NCI-H2196 treated with DMSO at 0.1 percent for 48 hours (cell line): Measurements from ENCODE around the gene NOS1AP.
A peak's percentile ranks its signal among the peaks of the same experiment; 100 is the strongest.
"Not testable (repeated sequence)": the region's sequence is repeated elsewhere in the genome, so short reads cannot be mapped to it uniquely, and the experiment has no call there.

Experiments
- DNase-seq: peaks from one replicate; lab custom pipeline; 2025; ENCODE audit not compliant: unreplicated experiment; lab: John Stamatoyannopoulos, UW

The NOS1AP gene

DNA sequence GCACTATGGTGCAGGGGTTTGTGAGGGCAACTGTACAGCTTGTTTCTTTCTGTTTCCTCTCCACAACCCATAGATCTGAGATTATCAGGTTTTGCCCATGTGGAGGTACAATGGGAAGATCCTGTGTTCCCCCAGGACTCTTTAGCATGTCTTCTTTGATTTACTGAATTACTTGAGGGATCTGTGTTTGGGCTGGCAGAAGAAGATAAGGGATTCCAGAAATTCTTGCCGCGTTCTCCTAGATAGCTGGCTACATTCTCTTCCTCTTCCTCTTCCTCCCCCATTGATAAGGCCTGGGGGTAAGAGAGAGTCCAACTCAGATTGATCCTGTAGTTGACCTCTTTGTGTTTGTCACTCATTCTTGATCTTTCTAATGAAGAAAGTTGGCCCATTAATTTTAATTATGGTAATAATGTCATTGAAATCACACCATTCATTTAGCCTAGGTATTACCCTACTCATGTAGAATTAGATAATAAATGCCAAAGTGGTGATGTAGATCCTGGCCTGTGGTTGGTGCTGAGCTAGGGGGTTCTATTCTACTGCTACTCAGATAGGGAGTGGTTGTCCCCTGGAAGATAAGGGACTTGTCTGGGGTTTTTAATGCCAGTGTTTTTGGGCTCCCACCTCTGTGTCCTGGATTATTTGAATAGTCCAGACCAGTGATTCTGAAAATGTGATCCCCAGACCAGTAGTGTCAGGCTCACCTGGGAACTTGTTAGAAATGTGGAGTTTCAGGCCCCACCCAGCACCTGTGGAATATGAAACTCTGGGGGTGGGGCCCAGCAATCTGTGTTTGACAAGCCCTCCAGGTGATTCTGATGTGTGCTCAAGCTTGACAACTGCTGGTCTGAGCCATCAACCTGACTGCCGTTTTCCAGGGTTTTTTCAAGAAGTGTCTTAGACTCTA lies 122.2 kb downstream of the NOS1AP start:
- no peak for DNase-seq

DNA sequence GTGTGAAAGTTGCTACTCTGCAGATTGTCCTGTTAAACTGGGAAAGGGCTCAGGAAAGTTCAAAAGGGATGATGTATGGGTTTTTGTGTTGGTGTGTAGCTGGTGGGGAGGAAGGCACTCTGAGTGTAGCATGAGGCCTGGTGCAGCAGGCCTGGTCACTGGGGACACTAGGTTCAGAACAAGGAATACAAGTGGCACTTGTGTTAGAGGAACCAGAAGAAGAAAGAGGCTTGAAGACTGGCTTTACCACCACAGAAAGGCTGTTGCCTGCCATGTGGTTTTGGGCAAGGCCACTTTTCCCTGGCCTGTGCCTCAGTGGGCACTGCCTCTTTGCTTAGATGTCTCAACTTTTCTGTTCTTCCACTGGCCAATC lies 122.8 kb downstream of the NOS1AP start:
- no peak for DNase-seq

DNA sequence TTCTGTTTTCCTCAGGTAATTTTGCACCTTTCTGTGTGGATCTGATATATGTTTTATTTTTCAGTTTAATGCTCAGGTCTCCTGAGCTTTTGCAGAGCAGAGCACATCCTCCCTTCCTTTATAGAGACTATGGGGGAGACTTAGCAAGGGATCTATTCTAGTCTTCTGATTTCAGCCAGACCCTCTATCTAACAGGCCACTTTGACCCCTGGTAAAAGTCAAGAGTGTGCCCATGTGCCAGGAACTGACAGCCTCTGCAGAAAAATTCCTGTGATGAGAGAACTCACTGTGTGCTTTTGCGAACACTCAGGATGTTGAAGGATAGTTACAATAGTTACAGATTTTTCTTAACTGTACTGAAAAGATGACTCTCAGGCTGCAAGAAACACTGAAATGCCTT lies 123.3 kb downstream of the NOS1AP start:
- no peak for DNase-seq

GRCh38 chr1:162193221-162193620 lies 123.7 kb downstream of the NOS1AP start:
- DNase-seq: no peak

DNA sequence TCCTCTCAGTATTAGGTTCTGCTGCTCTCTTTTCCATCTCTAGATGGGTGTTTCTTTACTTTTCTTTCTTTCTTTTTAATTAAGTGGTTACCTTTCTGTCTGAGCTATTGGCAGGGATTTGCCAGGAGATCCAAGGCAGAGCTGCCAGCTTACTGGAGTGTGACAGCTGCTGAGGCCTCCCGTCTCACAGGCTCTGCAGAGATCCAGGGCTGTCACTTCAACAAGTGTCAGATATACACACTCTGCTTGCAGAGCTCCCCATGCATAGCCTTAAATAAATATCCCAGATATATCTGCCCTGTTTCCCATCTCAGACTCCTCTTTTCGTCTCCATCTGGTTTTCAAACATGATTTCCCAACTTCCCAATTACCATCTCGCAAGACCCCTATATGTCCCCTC lies 124.3 kb downstream of the NOS1AP start:
- no peak for DNase-seq

DNA sequence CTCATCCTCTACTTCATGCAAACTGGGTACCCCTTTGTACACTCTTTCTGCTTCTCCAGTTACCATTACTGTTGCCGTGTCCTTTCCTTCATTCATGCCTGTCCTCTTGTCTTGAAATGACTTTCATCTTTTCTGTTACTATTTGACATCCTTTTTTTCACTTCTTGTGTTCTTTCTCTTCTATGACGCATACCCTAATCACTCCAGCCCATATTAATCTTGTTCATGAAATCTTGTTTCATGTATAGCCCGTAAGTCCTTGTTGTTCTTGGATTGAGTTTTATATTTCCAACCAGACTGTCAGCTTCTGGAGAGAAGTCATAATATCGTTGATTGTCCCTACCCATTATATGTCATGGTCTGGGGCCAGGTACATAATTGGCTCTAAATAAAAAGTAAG lies 126.1 kb downstream of the NOS1AP start:
- DNase-seq: no peak

- DNase-seq: no peak
Observed at GRCh38 chr1:162196387-162196786, 126.9 kb downstream of the NOS1AP start.

GRCh38 chr1:162197041-162197531 lies 127.6 kb downstream of the NOS1AP start:
- DNase-seq: no peak

DNA sequence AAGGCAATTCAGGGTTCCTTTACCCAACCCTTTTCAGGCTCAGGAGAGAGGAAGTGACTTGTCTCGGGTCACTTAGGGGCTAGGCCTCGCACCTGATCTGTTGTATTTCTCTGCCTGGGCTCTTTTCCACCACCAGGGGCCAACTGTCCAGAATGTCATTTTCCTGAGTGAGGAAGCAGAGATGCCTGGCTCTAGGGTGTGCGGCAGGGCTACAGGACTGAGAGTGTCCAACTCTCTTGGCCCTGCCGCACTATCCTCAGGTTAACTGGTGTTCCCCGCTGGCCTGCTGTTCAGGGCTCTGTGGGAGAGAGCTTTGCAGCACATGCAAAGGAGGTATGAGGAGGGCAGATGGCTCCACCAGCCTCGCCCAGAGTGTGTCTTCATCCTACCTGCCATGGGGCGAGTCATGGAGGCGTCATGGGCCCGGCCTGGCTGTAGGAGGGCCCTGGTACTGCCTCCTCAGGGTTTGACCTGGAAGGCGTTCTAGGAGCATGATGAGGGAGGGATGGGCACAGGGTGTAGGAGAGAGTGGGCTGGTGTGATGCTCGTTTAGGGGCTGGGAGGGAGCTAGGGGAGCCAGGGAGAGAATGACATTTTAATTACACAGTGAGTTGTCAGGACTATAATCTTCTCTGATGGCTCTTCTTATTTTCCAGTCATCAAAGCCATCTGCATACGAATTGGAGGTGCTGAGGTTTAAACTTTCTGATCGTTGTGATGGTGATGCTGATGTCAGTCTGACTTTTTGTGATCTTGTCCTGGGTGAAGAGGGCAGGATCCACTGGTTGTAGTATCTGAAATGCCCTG lies 128.3 kb downstream of the NOS1AP start:
- DNase-seq: no peak

DNA sequence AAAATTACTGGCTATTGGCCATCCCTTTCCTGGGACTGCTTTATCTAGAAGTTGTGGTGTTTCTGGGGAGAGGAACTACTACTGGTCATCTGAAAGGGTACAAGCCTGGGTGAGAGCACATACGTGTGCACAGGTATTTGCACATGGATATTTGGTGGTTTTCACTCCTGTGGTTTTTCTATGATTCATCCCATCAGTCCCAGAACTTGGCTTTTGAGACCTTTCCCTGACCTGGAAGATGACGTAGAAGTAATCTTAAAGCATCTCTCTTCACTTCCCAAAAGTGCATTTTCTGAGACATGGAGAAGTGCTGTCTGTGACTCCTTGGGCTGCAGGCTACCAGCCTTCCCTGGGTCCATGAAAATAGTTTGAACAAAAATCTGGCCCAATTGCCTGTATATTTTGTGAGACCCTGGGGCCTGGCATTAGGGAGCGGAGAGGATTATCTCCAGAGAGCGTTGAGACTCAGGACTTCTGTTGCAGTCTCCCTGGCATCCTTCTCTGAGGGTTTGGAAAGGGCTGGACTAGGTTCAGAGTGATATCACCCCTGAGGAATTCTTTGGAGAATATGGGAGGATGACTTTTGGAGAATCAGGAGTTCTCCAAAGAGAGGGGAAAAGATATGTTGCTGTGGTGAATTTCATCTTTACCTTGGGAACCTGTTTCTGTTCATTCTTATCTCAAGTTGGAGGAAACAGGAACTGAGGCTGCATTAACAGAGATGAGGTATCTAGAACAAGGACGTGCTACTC lies 130.8 kb downstream of the NOS1AP start:
- DNase-seq: no peak

DNA sequence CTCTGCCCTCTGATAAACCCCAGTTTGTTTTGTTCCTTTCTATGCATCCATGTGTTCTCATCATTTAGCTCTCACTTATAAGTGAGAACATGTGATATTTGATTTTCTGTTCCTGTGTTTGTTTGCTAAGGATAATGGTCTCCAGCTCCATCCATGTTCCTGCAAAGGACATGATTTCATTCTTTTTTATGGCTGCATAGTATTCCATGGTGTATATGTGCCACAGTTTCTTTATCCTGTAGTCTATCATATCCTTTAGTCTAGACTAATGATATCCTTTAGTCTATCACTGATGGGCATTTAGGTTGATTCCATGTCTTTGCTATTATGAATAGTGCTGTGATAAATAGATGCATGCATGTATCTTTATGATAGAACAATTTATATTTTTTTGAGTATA lies 131.6 kb downstream of the NOS1AP start:
- not testable (repeated sequence) for DNase-seq

DNA sequence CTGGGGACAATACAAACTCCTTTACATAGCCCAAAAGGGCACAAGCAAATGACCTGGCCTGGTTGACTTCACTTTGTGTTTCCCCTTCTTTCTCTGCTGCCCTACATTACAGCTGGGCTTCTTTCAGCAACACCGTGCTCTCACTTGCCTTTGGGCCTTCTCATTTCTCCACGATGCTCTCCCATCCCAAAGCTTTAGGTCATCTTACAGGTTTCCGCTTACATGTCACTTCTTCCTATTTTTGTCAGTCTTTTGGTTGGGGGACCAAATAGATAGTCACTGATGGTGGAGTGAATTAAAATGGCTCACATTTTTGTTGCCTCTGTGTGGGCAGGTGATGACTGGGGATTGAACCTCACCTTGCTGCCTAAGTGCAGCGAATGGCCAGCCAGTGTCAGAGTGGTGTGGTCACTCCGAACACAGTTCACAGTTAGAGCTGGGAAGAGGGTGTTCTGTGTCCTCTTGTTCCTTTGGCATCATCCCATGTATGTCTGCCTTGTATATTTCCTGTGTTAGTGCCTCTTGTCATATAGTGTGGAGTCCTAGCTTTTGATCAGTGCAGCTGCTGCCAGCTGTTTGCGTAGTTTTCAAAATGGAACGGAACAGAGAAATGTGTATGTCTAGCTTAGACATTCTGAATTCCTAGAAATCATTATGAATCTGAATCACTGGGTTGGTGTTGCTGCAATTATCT lies 134.8 kb downstream of the NOS1AP start:
- no peak for DNase-seq

DNA sequence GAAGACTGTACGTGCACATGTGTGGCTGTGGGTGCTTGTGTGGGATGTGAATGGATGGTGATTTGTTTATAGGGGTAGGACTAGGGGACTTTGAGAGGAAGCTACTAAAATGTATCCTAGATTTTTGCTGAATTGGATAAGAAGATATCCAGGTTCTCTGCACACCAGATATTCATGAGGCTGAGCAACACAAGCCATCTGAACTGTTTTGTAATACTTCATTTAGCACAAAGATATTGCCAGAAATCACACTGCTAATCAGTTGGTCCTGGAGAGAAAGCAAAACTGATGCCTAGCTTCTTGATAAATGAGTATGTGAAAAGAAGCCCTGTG lies 135.3 kb downstream of the NOS1AP start:
- DNase-seq: no peak

DNA sequence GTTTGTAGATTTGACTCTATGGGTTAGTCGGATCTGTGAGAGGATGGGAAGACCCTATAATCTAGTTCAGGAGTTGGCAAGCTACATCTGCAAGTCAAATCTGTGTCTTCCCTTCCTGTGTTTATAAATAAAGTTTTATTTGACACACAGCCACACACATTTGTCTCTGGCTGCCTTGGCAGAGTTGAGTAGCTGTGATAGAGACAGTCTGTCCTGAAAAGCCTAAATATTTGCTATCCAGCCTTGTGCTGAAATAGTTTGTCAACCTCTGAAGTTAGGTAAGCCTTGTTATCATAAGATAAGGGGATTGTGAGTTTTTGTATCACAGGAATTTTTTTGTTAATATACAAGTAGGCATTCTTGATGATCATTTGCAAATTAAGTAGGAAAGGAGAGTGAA lies 136.8 kb downstream of the NOS1AP start:
- DNase-seq: no peak

DNA sequence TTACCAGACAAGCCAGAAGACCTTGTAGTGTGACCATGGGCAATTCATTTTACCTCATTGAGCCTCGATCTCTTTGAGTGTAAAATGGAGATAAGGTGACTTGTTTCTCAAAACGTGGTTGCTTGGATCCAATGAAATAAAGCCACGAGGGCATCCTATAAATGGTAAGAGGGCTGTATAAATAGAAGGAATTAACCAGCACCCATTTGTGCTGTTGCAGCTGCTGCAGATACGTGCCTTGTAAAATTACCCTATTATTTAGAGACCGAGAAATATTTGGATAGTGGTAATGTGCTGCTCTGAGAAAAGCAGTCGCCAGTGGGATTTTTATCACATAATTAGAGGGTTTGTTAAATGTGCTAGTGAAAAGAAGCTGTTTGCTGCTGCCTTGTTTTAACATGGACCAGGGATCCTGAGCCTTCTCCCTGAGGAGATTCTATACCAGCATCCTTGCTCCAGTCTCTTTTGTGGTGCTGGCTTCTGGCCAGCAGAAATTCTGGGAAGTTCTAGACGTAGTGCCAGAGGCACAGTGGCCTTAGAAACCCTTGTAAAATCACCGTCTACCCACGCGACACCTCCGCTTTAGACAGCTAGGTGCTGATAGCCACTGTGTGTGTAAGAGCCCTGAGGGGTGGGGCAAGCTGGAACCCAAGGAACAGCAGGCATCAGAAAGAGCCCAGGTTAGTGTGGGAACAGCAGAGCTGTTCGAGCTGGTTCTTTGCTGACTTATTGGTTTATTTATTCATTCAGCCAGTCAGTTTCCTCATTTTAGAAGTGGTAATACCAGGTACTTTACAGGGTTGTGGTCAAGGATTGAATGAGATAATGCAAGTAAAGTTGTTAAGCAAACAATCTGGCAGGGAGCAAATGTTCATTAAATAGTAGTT lies 137.5 kb downstream of the NOS1AP start:
- peak; percentile 70 for DNase-seq

GRCh38 chr1:162207862-162208261 lies 138.4 kb downstream of the NOS1AP start:
- no peak for DNase-seq

DNA sequence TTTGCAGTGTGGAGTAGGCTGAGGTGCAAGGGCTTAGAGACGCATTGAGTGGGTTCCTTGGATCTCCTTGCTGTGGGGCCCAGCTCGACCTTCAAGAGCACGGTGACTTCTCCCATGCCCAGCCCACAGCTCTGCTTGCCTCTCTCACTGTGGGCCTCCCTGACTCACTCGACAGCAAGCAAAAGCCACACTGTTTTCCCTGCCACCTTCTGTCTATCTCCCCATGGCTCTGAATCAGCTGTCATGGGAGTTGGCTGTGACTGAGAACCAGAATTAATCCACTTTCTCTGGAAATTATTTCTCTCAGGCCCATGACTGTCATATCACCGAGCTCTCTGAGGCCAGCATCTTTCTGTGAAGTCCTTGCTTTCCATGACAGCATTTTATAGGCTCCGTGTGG lies 140.7 kb downstream of the NOS1AP start:
- DNase-seq: no peak

GRCh38 chr1:162212713-162213112 lies 143.2 kb downstream of the NOS1AP start:
- no peak for DNase-seq

DNA sequence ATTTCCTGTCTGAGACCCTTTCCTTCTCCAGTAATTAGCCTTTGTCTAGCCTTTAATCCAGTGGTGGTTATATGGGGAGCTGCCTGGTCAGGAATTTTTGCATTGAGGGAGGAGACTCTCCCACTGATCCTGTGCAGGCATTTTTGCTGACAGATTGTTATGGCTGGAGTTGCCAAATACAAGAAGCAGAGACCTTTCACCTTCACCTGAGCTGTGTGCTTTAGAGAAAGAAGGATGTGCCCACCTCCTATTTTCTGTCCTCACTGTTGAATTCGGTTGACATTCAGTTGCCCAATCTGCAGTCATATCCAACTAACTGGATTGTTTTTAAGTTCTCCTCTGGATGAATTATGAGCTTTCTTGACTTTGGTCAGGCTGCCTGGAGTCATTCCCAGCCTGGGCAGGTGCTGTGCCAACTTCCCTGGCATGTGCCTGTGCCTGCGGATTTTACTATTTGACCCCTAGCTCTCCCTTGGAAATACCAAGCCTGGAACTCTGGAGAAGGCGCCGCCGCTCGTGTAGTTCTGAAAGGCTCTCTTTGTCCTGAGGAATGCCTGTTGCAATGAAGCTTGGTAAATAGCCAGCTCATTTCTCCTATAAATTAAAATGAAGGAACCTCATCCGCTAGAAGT lies 143.9 kb downstream of the NOS1AP start:
- no peak for DNase-seq
